Duodenal mucosa (tissue), 2 donors: ENCODE data around the gene IFT20.

Source experiments
- H3K27ac ChIP-seq: one replicate; pipeline ENCODE4 v1.7.0; 2013; ENCODE audit warnings: low read depth, low read length
- H3K27me3 ChIP-seq, 2 donors: one replicate each; pipeline ENCODE4 v1.7.0; 2013; ENCODE audit warnings: low read length in 2 of 2, control low read depth in 1 of 2; ENCODE audit not compliant: insufficient read depth in 2 of 2, control insufficient read depth in 1 of 2
- H3K36me3 ChIP-seq, 2 donors: one replicate each; pipeline ENCODE4 v1.7.0; 2013; ENCODE audit warnings: low read length in 2 of 2, control low read depth in 1 of 2; ENCODE audit not compliant: insufficient read depth in 2 of 2, control insufficient read depth in 1 of 2
- H3K4me1 ChIP-seq, 2 donors: one replicate each; pipeline ENCODE4 v1.7.0; 2013; ENCODE audit warnings: low read length in 2 of 2, control low read depth in 1 of 2; ENCODE audit not compliant: insufficient read depth in 2 of 2, control insufficient read depth in 1 of 2
- H3K4me3 ChIP-seq, 2 donors: one replicate each; pipeline ENCODE4 v1.7.0; 2013; ENCODE audit warnings: low read length in 2 of 2, low read depth in 1 of 2
- H3K9ac ChIP-seq, 2 donors: one replicate each; pipeline ENCODE4 v1.7.0; 2013; ENCODE audit warnings: low read length in 2 of 2, low read depth in 1 of 2
- H3K9me3 ChIP-seq, 2 donors: one replicate each; pipeline ENCODE4 v1.7.0; 2013; ENCODE audit warnings: low read length in 2 of 2, control low read depth in 1 of 2; ENCODE audit not compliant: control insufficient read depth in 1 of 2

The IFT20 gene

DNA sequence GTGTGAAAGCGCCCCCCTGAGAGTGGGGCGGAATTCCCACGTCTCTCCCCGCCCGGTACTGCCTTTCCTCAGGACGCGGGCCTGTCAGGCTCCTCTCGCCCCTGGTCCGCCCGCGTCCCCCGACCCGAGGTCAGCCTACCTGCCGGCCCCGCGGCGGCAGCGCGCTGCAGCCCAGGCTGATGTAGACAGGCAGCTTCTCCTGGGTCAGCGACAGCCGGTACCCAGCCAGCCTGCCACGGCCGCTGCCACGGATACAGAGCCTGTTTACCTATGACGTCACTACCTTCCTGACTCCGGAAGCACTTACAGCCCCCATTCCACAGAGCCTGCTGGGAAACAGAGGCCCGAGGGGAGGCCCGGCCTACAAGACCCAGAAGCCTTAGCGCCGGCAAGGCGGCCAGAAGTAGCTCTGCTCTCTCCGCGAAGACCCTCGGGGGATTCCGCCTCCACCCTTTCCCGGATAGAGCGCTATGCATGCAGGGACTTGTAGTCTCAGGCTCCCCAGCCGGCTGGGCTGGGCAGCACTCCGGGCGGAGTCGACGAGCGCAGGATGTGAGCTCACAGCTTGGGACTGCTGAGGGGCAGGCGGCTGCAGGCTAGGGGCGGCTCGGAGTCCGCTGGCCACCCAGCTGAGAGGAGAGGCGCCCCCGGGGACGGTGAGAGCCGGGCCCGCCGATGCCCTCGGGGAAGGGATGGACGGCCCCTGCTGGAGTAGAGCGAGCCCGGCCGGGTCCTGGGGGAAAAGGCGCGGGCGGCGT lies at the start of gene IFT20, which contains the start of gene TNFAIP1:
TSS of gene IFT20 (minus strand) at position 272 of the 758 bp plus-strand sequence. CDS start 3,487 bp downstream, outside the sequence.
TSS of gene TNFAIP1 (plus strand) at position 561 of the 758 bp plus-strand sequence. CDS start 3,761 bp downstream, outside the sequence.
- H3K4me1 ChIP-seq = peaks cover 35 to 43% of the 10 kb centered on the region in 2 donors
- peak within 1 kb of the TSS; percentile 91 to 94 for H3K4me3 ChIP-seq
- peak within 1 kb of the TSS; percentile 93 to 95 for H3K9ac ChIP-seq
- H3K27ac ChIP-seq = peak within 1 kb of the TSS; percentile 85
- H3K9me3 ChIP-seq = no peaks in the 10 kb centered on the region
- H3K36me3 ChIP-seq = peaks cover 8 to 20% of the 10 kb centered on the region in 2 donors
- no peaks in the 10 kb centered on the region for H3K27me3 ChIP-seq

GRCh38 chr17:28385037-28385400 lies 49.7 kb upstream of the IFT20 start:
- peak overlapping the region; percentile 40 for H3K27ac ChIP-seq
- H3K4me1 ChIP-seq = peaks cover 28 to 33% of the 10 kb centered on the region in 2 donors
- H3K9ac ChIP-seq = peak overlapping the region; percentile 57 to 74

DNA sequence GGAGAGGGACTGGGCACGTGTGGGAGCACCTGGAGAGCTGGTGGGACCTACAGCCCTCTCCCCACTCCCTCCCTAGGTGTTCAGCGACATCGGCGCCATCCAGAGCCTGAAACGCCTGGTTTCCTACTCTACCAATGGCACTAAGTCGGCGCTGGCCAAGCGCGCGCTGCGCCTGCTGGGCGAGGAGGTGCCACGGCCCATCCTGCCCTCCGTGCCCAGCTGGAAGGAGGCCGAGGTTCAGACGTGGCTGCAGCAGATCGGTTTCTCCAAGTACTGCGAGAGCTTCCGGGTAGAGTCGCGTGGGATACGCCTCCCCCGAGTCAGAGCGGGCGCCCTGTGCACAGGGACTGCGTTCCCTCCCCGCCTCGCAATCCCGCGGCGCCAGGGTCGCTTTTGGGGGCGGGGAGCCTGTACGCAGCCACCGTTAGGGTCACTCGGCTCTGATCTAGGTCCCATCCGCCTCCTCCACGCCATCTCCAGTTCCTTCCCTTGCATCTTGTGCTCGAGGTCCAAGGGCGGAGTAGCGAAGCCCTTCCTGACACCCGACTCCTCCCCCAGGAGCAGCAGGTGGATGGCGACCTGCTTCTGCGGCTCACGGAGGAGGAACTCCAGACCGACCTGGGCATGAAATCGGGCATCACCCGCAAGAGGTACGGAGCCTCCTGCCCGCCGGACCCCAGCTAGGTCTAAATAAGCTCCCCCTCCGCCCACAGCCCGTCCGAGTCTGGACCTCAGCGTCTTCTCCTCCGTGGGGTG lies 49.2 kb upstream of the IFT20 start:
- Histone ChIP-seq H3K9me3 (no peaks in the 10 kb centered on the region), H3K4me3 (peak overlapping the region; percentile 80 to 83), H3K4me1 (peaks cover 28 to 30% of the 10 kb centered on the region in 2 donors), H3K9ac (peak overlapping the region; percentile 57 to 74), H3K36me3 (peaks cover 0 to 13% of the 10 kb centered on the region in 2 donors), H3K27me3 (no peaks in the 10 kb centered on the region), H3K27ac (peak overlapping the region; percentile 40)

More at GRCh38 chr17:28385037-28385400, 49.7 kb upstream of the IFT20 start:
- Histone ChIP-seq H3K4me3 (peak overlapping the region; percentile 80 to 83), H3K36me3 (peaks cover 0 to 18% of the 10 kb centered on the region in 2 donors), H3K27me3 (no peaks in the 10 kb centered on the region), H3K9me3 (no peaks in the 10 kb centered on the region)

DNA sequence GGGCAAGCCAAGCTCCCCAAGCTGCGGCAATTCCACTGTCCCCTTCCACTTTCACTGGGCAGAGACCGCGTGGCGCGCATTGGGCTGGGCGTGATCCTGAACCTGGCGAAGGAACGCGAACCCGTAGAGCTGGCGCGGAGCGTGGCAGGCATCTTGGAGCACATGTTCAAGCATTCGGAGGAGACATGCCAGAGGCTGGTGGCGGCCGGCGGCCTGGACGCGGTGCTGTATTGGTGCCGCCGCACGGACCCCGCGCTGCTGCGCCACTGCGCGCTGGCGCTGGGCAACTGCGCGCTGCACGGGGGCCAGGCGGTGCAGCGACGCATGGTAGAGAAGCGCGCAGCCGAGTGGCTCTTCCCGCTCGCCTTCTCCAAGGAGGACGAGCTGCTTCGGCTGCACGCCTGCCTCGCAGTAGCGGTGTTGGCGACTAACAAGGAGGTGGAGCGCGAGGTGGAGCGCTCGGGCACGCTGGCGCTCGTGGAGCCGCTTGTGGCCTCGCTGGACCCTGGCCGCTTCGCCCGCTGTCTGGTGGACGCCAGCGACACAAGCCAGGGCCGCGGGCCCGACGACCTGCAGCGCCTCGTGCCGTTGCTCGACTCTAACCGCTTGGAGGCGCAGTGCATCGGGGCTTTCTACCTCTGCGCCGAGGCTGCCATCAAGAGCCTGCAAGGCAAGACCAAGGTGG lies 46.0 kb upstream of the IFT20 start:
- peaks cover 28 to 30% of the 10 kb centered on the region in 2 donors for H3K4me1 ChIP-seq
- no peak overlapping the region for H3K27ac ChIP-seq
- H3K36me3 ChIP-seq = no peaks in the 10 kb centered on the region
- H3K9me3 ChIP-seq = no peaks in the 10 kb centered on the region
- H3K9ac ChIP-seq = no peak overlapping the region
- H3K27me3 ChIP-seq = no peaks in the 10 kb centered on the region
- H3K4me3 ChIP-seq = peak overlapping the region; percentile 44 to 50

DNA sequence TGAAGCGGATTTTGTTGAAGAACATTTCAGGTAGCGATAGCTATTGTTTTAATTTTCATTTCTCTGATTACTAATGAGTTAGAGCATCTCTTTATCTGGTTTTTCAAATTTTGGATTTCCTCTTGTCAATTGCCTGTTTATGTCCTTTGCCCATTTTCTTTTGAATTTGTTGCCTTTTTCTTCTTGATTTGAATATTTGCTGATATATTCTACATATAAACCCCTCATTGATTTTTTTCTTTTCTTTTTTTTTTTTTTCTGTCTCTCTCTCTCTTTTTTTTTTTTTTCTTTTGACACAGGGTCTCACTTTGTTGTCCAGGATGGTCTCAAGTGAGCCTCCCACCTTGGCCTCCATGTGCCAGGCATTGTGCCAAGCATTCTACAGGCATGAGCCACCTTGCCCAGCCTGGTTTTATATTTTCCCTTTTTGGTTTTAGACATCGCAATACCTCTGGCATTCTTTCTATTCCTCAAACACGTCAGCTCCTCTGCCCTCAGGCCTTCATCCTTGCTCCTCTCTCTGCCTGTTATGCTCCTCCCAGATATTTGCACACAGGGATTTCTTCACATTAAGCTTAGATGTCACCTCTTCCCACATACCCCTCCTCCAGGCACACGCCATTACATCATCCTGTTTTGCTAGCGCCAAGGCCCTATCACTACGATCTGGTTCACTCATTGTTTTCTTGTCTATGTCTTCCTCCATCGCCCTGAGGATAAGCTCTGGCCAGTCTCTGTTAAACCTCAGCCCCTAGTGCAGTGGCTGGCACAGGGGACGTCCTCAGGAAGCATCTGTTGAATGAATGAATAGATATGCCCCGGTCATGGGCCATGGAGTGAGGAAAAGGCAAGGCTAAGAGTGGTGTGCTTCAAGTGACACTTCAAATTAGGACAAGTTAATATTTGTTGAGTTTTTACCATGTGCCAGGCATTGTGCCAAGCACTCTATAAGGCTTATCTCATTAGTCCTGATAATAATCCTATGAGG lies 44.8 kb upstream of the IFT20 start:
- H3K27ac ChIP-seq = no peak overlapping the region
- no peaks in the 10 kb centered on the region for H3K36me3 ChIP-seq
- no peak overlapping the region for H3K4me3 ChIP-seq
- peaks cover 24 to 25% of the 10 kb centered on the region in 2 donors for H3K4me1 ChIP-seq
- no peak overlapping the region for H3K9ac ChIP-seq
- no peaks in the 10 kb centered on the region for H3K27me3 ChIP-seq
- no peaks in the 10 kb centered on the region for H3K9me3 ChIP-seq

GRCh38 chr17:28372945-28373274 lies 37.6 kb upstream of the IFT20 start:
- Histone ChIP-seq H3K27ac (no peak overlapping the region), H3K4me1 (peaks cover 22 to 25% of the 10 kb centered on the region in 2 donors), H3K36me3 (no peaks in the 10 kb centered on the region), H3K9ac (no peak overlapping the region), H3K27me3 (peaks cover 19 to 20% of the 10 kb centered on the region in 2 donors), H3K4me3 (peak overlapping the region in 1 of 2 donors; percentile 61), H3K9me3 (no peaks in the 10 kb centered on the region)

GRCh38 chr17:28372203-28372944 lies 37.1 kb upstream of the IFT20 start:
- Histone ChIP-seq H3K27me3 (peaks cover 19 to 20% of the 10 kb centered on the region in 2 donors), H3K36me3 (no peaks in the 10 kb centered on the region), H3K27ac (no peak overlapping the region), H3K4me1 (peaks cover 22 to 25% of the 10 kb centered on the region in 2 donors), H3K9me3 (no peaks in the 10 kb centered on the region), H3K4me3 (peak overlapping the region; percentile 61 to 71), H3K9ac (peak overlapping the region in 1 of 2 donors; percentile 25)

DNA sequence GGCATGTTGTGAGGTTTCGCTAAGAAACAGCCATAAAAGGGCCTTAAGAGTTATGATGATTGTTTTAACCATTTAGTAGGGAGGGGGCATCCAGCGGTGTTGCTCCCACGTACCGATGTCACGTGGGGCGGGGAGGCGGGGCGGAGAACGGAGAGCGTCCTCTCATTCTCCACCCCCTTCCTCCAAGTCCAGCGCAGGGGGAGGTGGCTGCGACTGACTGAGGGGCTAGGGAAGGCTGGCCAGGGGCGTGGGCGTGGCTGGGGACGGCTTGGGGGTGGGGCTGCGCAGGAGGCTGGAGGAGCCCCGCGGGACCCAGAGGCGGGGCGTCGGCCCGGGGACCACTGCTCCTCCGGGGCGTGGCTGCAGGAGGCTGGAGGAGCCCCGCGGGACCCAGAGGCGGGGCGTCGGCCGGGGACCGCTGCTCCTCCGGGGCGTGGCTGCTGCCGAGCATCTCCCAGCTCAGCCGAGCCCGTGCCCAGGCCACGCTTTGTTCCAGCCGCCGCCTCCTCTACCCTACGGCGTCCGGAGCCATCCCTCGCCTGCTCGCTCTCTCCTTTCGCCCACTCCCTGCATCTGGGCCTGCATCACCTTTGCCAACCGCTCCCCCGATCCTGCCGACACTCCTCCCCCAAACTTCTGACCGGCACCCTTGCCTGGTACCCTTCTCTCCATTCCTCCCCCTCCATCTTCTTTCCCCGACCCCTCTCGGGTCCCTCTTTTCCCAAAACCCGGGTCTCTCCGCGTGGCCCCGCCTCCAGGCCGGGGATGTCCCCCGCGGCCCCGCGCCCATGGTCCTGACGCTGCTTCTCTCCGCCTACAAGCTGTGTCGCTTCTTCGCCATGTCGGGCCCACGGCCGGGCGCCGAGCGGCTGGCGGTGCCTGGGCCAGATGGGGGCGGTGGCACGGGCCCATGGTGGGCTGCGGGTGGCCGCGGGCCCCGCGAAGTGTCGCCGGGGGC lies 36.3 kb upstream of the IFT20 start, which contains the start of gene SARM1:
TSS of gene SARM1 (plus strand) at position 450 of the 958 bp plus-strand sequence. CDS start at position 789, 339 bp downstream.
- no peak within 1 kb of the TSS for H3K27ac ChIP-seq
- H3K36me3 ChIP-seq = no peaks in the 10 kb centered on the region
- peaks cover 19 to 20% of the 10 kb centered on the region in 2 donors for H3K27me3 ChIP-seq
- H3K4me3 ChIP-seq = peak within 1 kb of the TSS; percentile 61 to 71
- H3K9me3 ChIP-seq = no peaks in the 10 kb centered on the region
- peak within 1 kb of the TSS in 1 of 2 donors; percentile 38 for H3K9ac ChIP-seq
- peaks cover 22 to 25% of the 10 kb centered on the region in 2 donors for H3K4me1 ChIP-seq
